Tibial artery (tissue), 4 donors: ENCODE measurements around the gene CMTM7.

ENCODE experiments used
- DNase-seq, 2 donors: peaks; one replicate each; pipeline ENCODE4 v3.0.0-alpha.2; 2019
- H3K27ac ChIP-seq, 2 donors: fragments of 200-600 bp; sonication (generic) in 1 of 2; 1 replicate in 1 of 2; 2 replicates in 1 of 2; pipeline ENCODE4 v1.5.1; 2018 to 2019; ENCODE audit warnings: mild to moderate bottlenecking in 1 of 2
- H3K27me3 ChIP-seq, 2 donors: fragments of 200-600 bp; sonication (generic) in 1 of 2; one replicate each; pipeline versions ENCODE4 v1.5.1 to v1.6.0; 2016 to 2019
- H3K36me3 ChIP-seq, 3 donors: fragments of 200-600 bp; sonication (generic) in 2 of 3; one replicate each; pipeline ENCODE4 v1.5.1; 2016 to 2019; ENCODE audit warnings: mild to moderate bottlenecking in 2 of 3
- H3K4me1 ChIP-seq, 4 donors: fragments of 200-600 bp; sonication (generic) in 2 of 4; 1 replicate in 3 of 4; 2 replicates in 1 of 4; pipeline ENCODE4 v1.5.1; 2016 to 2019
- H3K4me3 ChIP-seq, 2 donors: fragments of 200-600 bp; sonication (generic) in 1 of 2; 1 replicate in 1 of 2; 2 replicates in 1 of 2; pipeline ENCODE4 v1.5.1; 2018 to 2019; ENCODE audit warnings: mild to moderate bottlenecking in 2 of 2
- H3K9me3 ChIP-seq, 3 donors: fragments of 200-600 bp; sonication (generic) in 1 of 3; one replicate each; pipeline ENCODE4 v1.5.1; 2016 to 2019
- CTCF ChIP-seq, 2 experiments: fragments of 200-600 bp in 1 of 2; fragments of 450-650 bp in 1 of 2; IDR thresholded peaks; one replicate each; pipeline ENCODE4 v1.5.1; 2017 to 2019; ENCODE audit warnings: antibody characterized with exemption in 2 of 2, mild to moderate bottlenecking in 1 of 2, moderate library complexity in 1 of 2
- intact Hi-C: fragments of 100-400 bp; cut with DNase I; formaldehyde crosslinking; loops from one replicate; pipeline ENCODE4 v1.15.0; 2023; ENCODE audit warnings: low total_unique reads

Gene CMTM7

DNA sequence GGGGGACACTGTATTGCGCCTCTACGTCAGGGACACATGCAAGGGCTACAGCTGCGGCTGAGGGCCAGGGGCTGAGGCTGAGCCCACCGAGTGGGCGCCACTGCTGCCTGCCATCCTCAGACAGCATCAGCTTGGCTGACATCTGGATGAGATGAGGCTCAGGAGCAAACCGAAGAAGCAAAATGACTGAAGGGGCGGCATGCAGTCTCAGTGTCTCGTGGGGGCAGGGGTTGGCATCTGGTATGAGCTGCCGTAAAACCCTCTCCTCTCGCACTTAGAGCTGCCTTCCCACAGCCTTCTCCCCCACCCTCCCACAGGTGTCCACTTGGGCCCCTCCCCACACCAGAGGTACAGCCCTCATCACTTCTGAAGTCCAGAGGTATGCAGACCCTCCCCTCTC, 24.2 kb upstream of the CMTM7 start:
- DNase-seq = no peak
- no peak for TF ChIP-seq CTCF (IDR thresholded peaks at IDR 0.05)
- Histone ChIP-seq H3K27ac (no peak overlapping the region), H3K4me1 (no peaks in the 10 kb centered on the region), H3K4me3 (no peak overlapping the region), H3K27me3 (no peaks in the 10 kb centered on the region), H3K36me3 (peaks cover 0 to 4% (median 0%) of the 10 kb centered on the region in 3 donors), H3K9me3 (no peaks in the 10 kb centered on the region)
- intact Hi-C loops = loop anchor here (10.0 kb wide), 1 partner anchor 297 kb away; no protein-coding TSS in a partner anchor

GRCh38 chr3:32371461-32372212, 20.0 kb upstream of the CMTM7 start:
- H3K27ac ChIP-seq = no peak overlapping the region
- peaks cover 0 to 4% (median 0%) of the 10 kb centered on the region in 3 donors for H3K36me3 ChIP-seq
- no peaks in the 10 kb centered on the region for H3K27me3 ChIP-seq
- H3K4me3 ChIP-seq = no peak overlapping the region
- DNase-seq = no peak
- intact Hi-C loops = no loop called here
- no peaks in the 10 kb centered on the region for H3K9me3 ChIP-seq
- peaks cover 0 to 5% (median 0%) of the 10 kb centered on the region in 4 donors for H3K4me1 ChIP-seq
- TF ChIP-seq CTCF (IDR thresholded peaks at IDR 0.05) = no peak

- Histone ChIP-seq H3K36me3 (peaks cover 0 to 4% (median 0%) of the 10 kb centered on the region in 3 donors), H3K27me3 (no peaks in the 10 kb centered on the region), H3K9me3 (no peaks in the 10 kb centered on the region), H3K27ac (no peak overlapping the region), H3K4me1 (peaks cover 0 to 5% (median 0%) of the 10 kb centered on the region in 4 donors), H3K4me3 (no peak overlapping the region)
- TF ChIP-seq CTCF (IDR thresholded peaks at IDR 0.05) = no peak
- intact Hi-C loops = no loop called here
- no peak for DNase-seq
Measured at GRCh38 chr3:32372213-32372490, 19.5 kb upstream of the CMTM7 start.

DNA sequence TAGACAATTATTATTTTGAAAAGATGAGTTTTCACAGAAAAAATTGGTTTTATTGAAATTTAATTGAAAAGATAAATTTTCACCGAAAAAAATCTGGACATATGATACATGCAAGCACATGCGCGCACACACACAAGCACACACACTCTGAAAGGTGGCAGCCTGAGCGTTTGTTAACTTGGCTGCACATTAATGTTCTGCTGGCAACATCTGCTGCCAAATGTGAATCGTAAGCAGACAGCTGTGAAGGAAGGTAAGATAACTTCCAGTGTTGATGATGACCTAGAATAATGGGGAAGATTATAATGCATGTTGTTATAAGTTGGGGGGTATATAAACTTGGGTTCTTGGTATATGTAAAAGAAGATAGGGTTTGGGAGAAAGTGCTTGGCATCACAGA, 18.4 kb upstream of the CMTM7 start:
- H3K4me3 ChIP-seq = no peak overlapping the region
- no peak for DNase-seq
- peaks cover 0 to 5% (median 0%) of the 10 kb centered on the region in 4 donors for H3K4me1 ChIP-seq
- H3K27ac ChIP-seq = no peak overlapping the region
- no peaks in the 10 kb centered on the region for H3K27me3 ChIP-seq
- intact Hi-C loops = no loop called here
- no peaks in the 10 kb centered on the region for H3K36me3 ChIP-seq
- TF ChIP-seq CTCF (IDR thresholded peaks at IDR 0.05) = no peak
- no peaks in the 10 kb centered on the region for H3K9me3 ChIP-seq

DNA sequence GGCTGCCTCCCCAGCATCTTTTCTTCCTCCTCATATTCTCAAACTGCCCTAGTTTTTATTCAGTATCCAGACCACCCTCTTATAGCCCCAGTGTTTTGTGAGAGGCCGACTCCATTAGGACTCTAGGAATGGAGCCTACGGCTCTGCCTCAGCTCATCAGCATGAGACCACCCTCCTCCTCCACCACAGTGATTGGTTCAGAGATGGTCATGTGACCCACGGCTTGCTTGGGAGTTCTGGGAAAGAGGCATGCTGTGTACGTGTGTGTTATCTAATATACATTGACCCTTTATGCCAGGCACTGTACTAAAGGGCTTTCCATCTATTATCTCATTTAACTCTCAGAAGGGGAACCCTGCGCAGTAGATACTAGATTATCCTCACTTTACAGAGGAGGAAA, 17.8 kb upstream of the CMTM7 start:
- intact Hi-C loops = no loop called here
- Histone ChIP-seq H3K36me3 (no peaks in the 10 kb centered on the region), H3K9me3 (no peaks in the 10 kb centered on the region), H3K27me3 (no peaks in the 10 kb centered on the region), H3K27ac (no peak overlapping the region), H3K4me1 (peaks cover 0 to 5% (median 0%) of the 10 kb centered on the region in 4 donors), H3K4me3 (no peak overlapping the region)
- TF ChIP-seq CTCF (IDR thresholded peaks at IDR 0.05) = no peak
- no peak for DNase-seq
